Lung (tissue), 12 donors: ENCODE data around the gene NR4A3. TPM values are rescaled to one million over a fixed set of nuclear protein-coding genes. Genes with fewer than 3 reads are reported as not detected.
A peak's percentile ranks its signal among the peaks of the same experiment; 100 is the strongest.

Experiments used
- ATAC-seq: fragments of 200-7000 bp; cut with Tn5 transposase; one replicate; pipeline ENCODE4 v1.9.1; 2020; ENCODE audit warnings: moderate number of reproducible peaks; ENCODE audit not compliant: insufficient read depth, low FRiP score
- DNase-seq, 3 donors: peaks; one replicate each; pipeline ENCODE4 v3.0.0-alpha.2; 2013 to 2017
- H3K27ac ChIP-seq, 2 donors: one replicate each; pipeline ENCODE4 v1.5.1; 2013; ENCODE audit warnings: mild to moderate bottlenecking in 2 of 2, moderate library complexity in 2 of 2, control low read depth in 1 of 2, inconsistent platforms in 1 of 2, low read depth in 1 of 2, low read length in 1 of 2
- H3K27me3 ChIP-seq, 3 donors: one replicate each; pipeline ENCODE4 v1.5.1; 2013; ENCODE audit warnings: low read length in 2 of 3; ENCODE audit not compliant: control insufficient read depth in 3 of 3, insufficient read depth in 3 of 3
- H3K36me3 ChIP-seq, 4 donors: one replicate each; pipeline ENCODE4 v1.5.1; 2013; ENCODE audit warnings: low read length in 4 of 4, mild to moderate bottlenecking in 1 of 4, moderate library complexity in 1 of 4; ENCODE audit not compliant: control insufficient read depth in 4 of 4, insufficient read depth in 4 of 4
- H3K4me1 ChIP-seq, 5 donors: one replicate each; pipeline ENCODE4 v1.5.1; 2013; ENCODE audit warnings: low read length in 5 of 5, mild to moderate bottlenecking in 2 of 5, moderate library complexity in 1 of 5; ENCODE audit not compliant: control insufficient read depth in 5 of 5, insufficient read depth in 5 of 5
- H3K4me3 ChIP-seq: one replicate; pipeline ENCODE4 v1.5.1; 2013; ENCODE audit warnings: mild to moderate bottlenecking, control low read depth, moderate library complexity
- H3K9ac ChIP-seq, 2 donors: one replicate each; pipeline ENCODE4 v1.5.1; 2013; ENCODE audit warnings: low read length in 2 of 2, control low read depth in 1 of 2; ENCODE audit not compliant: insufficient read depth in 1 of 2
- H3K9me3 ChIP-seq, 4 donors: one replicate each; pipeline ENCODE4 v1.5.1; 2013; ENCODE audit warnings: low read length in 3 of 4, mild to moderate bottlenecking in 1 of 4, moderate library complexity in 1 of 4; ENCODE audit not compliant: control insufficient read depth in 4 of 4, insufficient read depth in 3 of 4
- CTCF ChIP-seq: IDR thresholded peaks from 2 replicates; pipeline ENCODE4 v1.5.1; 2012; ENCODE audit warnings: mild to moderate bottlenecking; ENCODE audit errors: control extremely low read depth, extremely low read depth
- WGBS, 2 donors: extraction: QIAGEN DNeasy Blood & Tissue Kit; methylation state at CpG; one replicate each; pipeline ENCODE4 v1.1.7; 2013; 5-methylcytosine and 5-hydroxymethylcytosine counted together
- polyA plus RNA-seq, 2 donors: library from polyadenylated mRNA; stranded (reverse); fragments of 200-250 nt; gene quantifications; one replicate each; pipeline ENCODE4 v1.2.1, GENCODE V29; 2013
- total RNA-seq, 2 donors: library from RNA; depleted of rRNA in 1 of 2; stranded (reverse); fragments of >200 nt in 1 of 2; gene quantifications; one replicate each; pipeline ENCODE4 v1.2.1, GENCODE V29; 2014 to 2021
- donor health status: control.
- donor health status: control.
- donor health status: Bipolar disorder and iron deficiency.
- donor health status: healthy.
- donor health status: DM: yes; HTN: yes; CAD: no.

NR4A3 gene
- total and polyA plus RNA-seq, 4 donors = 2.3 to 11.7 (median 2.6) TPM

GRCh38 chr9:99819856-99820684, 1.6 kb upstream of the NR4A3 start:
- H3K27me3 ChIP-seq = peaks cover 0 to 29% (median 19%) of the 10 kb centered on the region in 3 donors
- ATAC-seq = peak; percentile 83

GRCh38 chr9:99820685-99821395, 845 bp upstream of the NR4A3 start:
- peak overlapping the region; percentile 69 for H3K4me3 ChIP-seq
- 0 to 1% methylated on average over 28 of the region's 28 CpGs for WGBS, 2 donors
- H3K27me3 ChIP-seq = peaks cover 0 to 37% (median 26%) of the 10 kb centered on the region in 3 donors
- H3K36me3 ChIP-seq = no peaks in the 10 kb centered on the region
- peak overlapping the region; percentile 85 to 95 for H3K27ac ChIP-seq
- no peaks in the 10 kb centered on the region for H3K9me3 ChIP-seq
- no peak for TF ChIP-seq CTCF
- ATAC-seq (no peak), DNase-seq (peak; percentile 74 to 84 (median 80))
- H3K4me1 ChIP-seq = peaks cover 5 to 52% (median 12%) of the 10 kb centered on the region in 5 donors
- peak overlapping the region in 1 of 2 donors; percentile 86 for H3K9ac ChIP-seq

More at GRCh38 chr9:99819856-99820684, 1.6 kb upstream of the NR4A3 start:
- TF ChIP-seq CTCF = no peak
- Histone ChIP-seq H3K36me3 (no peaks in the 10 kb centered on the region), H3K4me1 (peaks cover 7 to 46% (median 12%) of the 10 kb centered on the region in 5 donors), H3K4me3 (peak overlapping the region; percentile 56), H3K27ac (peak overlapping the region; percentile 95 to 100), H3K9ac (peak overlapping the region; percentile 60 to 86), H3K9me3 (no peaks in the 10 kb centered on the region)
- DNase-seq = peak; percentile 91 to 95 (median 95)
- 0 to 1% methylated on average over 53 to 81 of the region's 81 CpGs for WGBS, 2 donors

- peak overlapping the region; percentile 85 to 95 for H3K27ac ChIP-seq
- no peak for TF ChIP-seq CTCF
- peak overlapping the region; percentile 49 to 75 for H3K9ac ChIP-seq
- H3K27me3 ChIP-seq = peaks cover 0 to 51% (median 40%) of the 10 kb centered on the region in 3 donors
- ATAC-seq (no peak), DNase-seq (peak; percentile 51 to 83 (median 78))
- 0 to 1% methylated on average over 50 to 51 of the region's 51 CpGs for WGBS, 2 donors
- H3K4me3 ChIP-seq = peak overlapping the region; percentile 69
- no peaks in the 10 kb centered on the region for H3K9me3 ChIP-seq
- no peaks in the 10 kb centered on the region for H3K36me3 ChIP-seq
- H3K4me1 ChIP-seq = peaks cover 5 to 52% (median 12%) of the 10 kb centered on the region in 5 donors
Observed at GRCh38 chr9:99822109-99822805, 572 bp downstream of the NR4A3 start.
